A549 (cell line): ENCODE results near the gene NHSL1. TPM values are rescaled to one million over a fixed set of nuclear protein-coding genes. Genes with fewer than 3 reads are reported as not detected.

Source experiments
- ATAC-seq, 2 experiments: fragments of 200-7000 bp in 1 of 2; fragments of >200 bp in 1 of 2; cut with Nextera tagmentation in 1 of 2; cut with Tn5 transposase in 1 of 2; 3 replicates each; pipeline versions ENCODE4 v1.8.0 to v1.9.1; 2018 to 2020; ENCODE audit warnings: mild to moderate bottlenecking in 1 of 2, moderate library complexity in 1 of 2
- CTCF ChIA-PET: fragments of 300-600 bp; sonication (Branson Sonifier 250); formaldehyde crosslinking; extraction: SDS; loops from one replicate; lab custom pipeline; 2021; ENCODE audit warnings: antibody characterized with exemption, inconsistent platforms; lab: Yijun Ruan, JAX
- POLR2A ChIA-PET: fragments of 350-600 bp; formaldehyde crosslinking; extraction: SDS; loops from one replicate; lab custom pipeline; 2021; ENCODE audit warnings: antibody characterized with exemption, inconsistent platforms; lab: Yijun Ruan, JAX
- DNase-seq, 2 experiments: peaks; one replicate each; pipeline versions ENCODE4 v3.0.0 to v3.0.0-alpha.2; 2011 to 2016; ENCODE audit warnings: low read depth in 1 of 2, low spot score in 1 of 2
- FAIRE-seq: peaks from 2 replicates; lab custom pipeline; 2011; peaks lifted over from hg19 to GRCh38; lab: Jason Lieb, UNC
- H3K27ac ChIP-seq, 2 experiments: fragments of >200 bp; sonication (Bioruptor Twin); formaldehyde crosslinking; 3 replicates each; pipeline ENCODE4 v1.5.1; 2016 to 2017
- H3K4me1 ChIP-seq: fragments of >200 bp; sonication (Bioruptor Twin); formaldehyde crosslinking; 3 replicates; pipeline ENCODE4 v1.6.1; 2016
- H3K4me2 ChIP-seq: fragments of >200 bp; sonication (Bioruptor Twin); formaldehyde crosslinking; 3 replicates; pipeline ENCODE4 v1.6.1; 2016
- H3K4me3 ChIP-seq: fragments of >200 bp; sonication (Bioruptor Twin); formaldehyde crosslinking; 3 replicates; pipeline ENCODE4 v1.5.1; 2016
- H3K9me3 ChIP-seq: fragments of >200 bp; sonication (Bioruptor Twin); formaldehyde crosslinking; 3 replicates; pipeline ENCODE4 v1.6.1; 2016
- CTCF ChIP-seq: fragments of >200 bp; sonication (Bioruptor Twin); formaldehyde crosslinking; IDR thresholded peaks from 3 replicates; pipeline ENCODE4 v1.5.1; 2016
- GATA3 ChIP-seq: IDR thresholded peaks from 2 replicates; pipeline ENCODE4 v1.6.1; 2012; ENCODE audit warnings: borderline replicate concordance
- KDM5A ChIP-seq: fragments of 200-600 bp; sonication (generic); IDR thresholded peaks from 2 replicates; pipeline ENCODE4 v1.6.1; 2016; ENCODE audit warnings: antibody characterized with exemption, mild to moderate bottlenecking
- PBX3 ChIP-seq: IDR thresholded peaks from 2 replicates; pipeline ENCODE4 v1.6.1; 2012
- PHF8 ChIP-seq: fragments of 200-600 bp; sonication (generic); IDR thresholded peaks from 2 replicates; pipeline ENCODE4 v1.6.1; 2016; ENCODE audit warnings: low read depth, mild to moderate bottlenecking, antibody characterized with exemption, moderate library complexity, borderline replicate concordance
- POLR2AphosphoS2 ChIP-seq: conservative IDR thresholded peaks from 2 replicates; pipeline ENCODE4 v1.6.1; 2012; ENCODE audit warnings: low read length, improper control_type of control experiment, inconsistent platforms
- RCOR1 ChIP-seq: fragments of 150-350 bp; IDR thresholded peaks from 2 replicates; pipeline ENCODE4 v1.6.1; 2014; ENCODE audit warnings: antibody characterized with exemption, low read length, low read depth
- REST ChIP-seq: fragments of 200-600 bp; sonication (generic); IDR thresholded peaks from 2 replicates; pipeline ENCODE4 v1.6.1; 2016; ENCODE audit warnings: antibody characterized with exemption, mild to moderate bottlenecking, moderate library complexity
- TFCP2L1 ChIP-seq: fragments of 250-450 bp; sonication (Bioruptor Pico); IDR thresholded peaks from 2 replicates; pipeline ENCODE4 v1.5.0; 2021; ENCODE audit warnings: mild to moderate bottlenecking
- ZNF302 ChIP-seq: fragments of 250-450 bp; sonication (Bioruptor Pico); IDR thresholded peaks from 2 replicates; pipeline ENCODE4 v1.9.0; 2021; ENCODE audit warnings: inconsistent platforms, mild to moderate bottlenecking, moderate library complexity
- WGBS: methylation state at CpG from one replicate; pipeline ENCODE4 v1.1.6; 2017; ENCODE audit errors: missing lambda C conversion rate; 5-methylcytosine and 5-hydroxymethylcytosine counted together
- polyA plus RNA-seq, 4 experiments: library from polyadenylated mRNA; depleted of rRNA in 3 of 4; stranded (reverse); fragments of >200 nt; fragmentation: RNase III in 1 of 4; extraction: RNeasy Plus Mini Kit Qiagen cat#74134 plus additional on column Dnase treatment in 1 of 4; gene quantifications; 2 replicates in 3 of 4; 3 replicates in 1 of 4; pipeline ENCODE4 v1.2.3, GENCODE V29; 2011 to 2017
- TF ChIP-seq, protein P1 (sequence below): fragments of 450-650 bp; IDR thresholded peaks from 2 replicates; pipeline ENCODE4 v1.6.1; 2014; ENCODE audit warnings: antibody characterized with exemption
- TF ChIP-seq, protein P2 (sequence below): fragments of 150-350 bp; IDR thresholded peaks from 2 replicates; pipeline ENCODE4 v1.6.1; 2014; ENCODE audit warnings: low read depth, mild to moderate bottlenecking, low read length
- TF ChIP-seq, protein P3 (sequence below): fragments of 250-450 bp; sonication (Bioruptor Pico); IDR thresholded peaks from 2 replicates; pipeline ENCODE4 v1.5.0; 2021; ENCODE audit warnings: mild to moderate bottlenecking, moderate library complexity, borderline replicate concordance

NHSL1 gene
- polyA plus RNA-seq, 2 of the 4 experiments (the other 2 are of a cell fraction), result 1.6 to 2.8 TPM

GRCh38 chr6:138464085-138464484 is 35.2 kb downstream of the NHSL1 start:
- FAIRE-seq (no peak), DNase-seq (no peak), ATAC-seq (no peak)
- POLR2A ChIA-PET, result no interaction called here
- 94% methylated on average over 9 of the region's 20 CpGs for WGBS
- peaks cover 37% of the 10 kb centered on the region for H3K4me1 ChIP-seq
- H3K4me3 ChIP-seq, result no peak overlapping the region
- H3K27ac ChIP-seq, result peak overlapping the region; percentile 79 to 81; a peak in 4 of 6 replicates
- no peak for TF ChIP-seq REST
- no peak for TF ChIP-seq KDM5A
- no peak for TF ChIP-seq PHF8
- TF ChIP-seq, protein P1, sequence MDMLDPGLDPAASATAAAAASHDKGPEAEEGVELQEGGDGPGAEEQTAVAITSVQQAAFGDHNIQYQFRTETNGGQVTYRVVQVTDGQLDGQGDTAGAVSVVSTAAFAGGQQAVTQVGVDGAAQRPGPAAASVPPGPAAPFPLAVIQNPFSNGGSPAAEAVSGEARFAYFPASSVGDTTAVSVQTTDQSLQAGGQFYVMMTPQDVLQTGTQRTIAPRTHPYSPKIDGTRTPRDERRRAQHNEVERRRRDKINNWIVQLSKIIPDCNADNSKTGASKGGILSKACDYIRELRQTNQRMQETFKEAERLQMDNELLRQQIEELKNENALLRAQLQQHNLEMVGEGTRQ, result no peak
- no peak for TF ChIP-seq TFCP2L1 (CRISPR knock-in tag)
- TF ChIP-seq ZNF302 (CRISPR knock-in tag), result no peak
- TF ChIP-seq RCOR1, result no peak
- no peak for TF ChIP-seq PBX3
- TF ChIP-seq CTCF, result no peak
- CTCF ChIA-PET, result interaction anchor here (0.9 to 2.5 kb wide), 2 partner anchors 45 to 60 kb away, joined by 3 to 12 read pairs; partner anchors contain the start of gene HEBP2
- H3K9me3 ChIP-seq, result no peaks in the 10 kb centered on the region
- H3K4me2 ChIP-seq, result no peak overlapping the region

- no peak for FAIRE-seq
- WGBS, result 94% methylated on average over 1 of the region's 1 CpG
- POLR2A ChIA-PET, result no interaction called here
These were observed 37.6 kb downstream of the NHSL1 start for GRCh38 chr6:138461647-138462046.

More at GRCh38 chr6:138461647-138462046, 37.6 kb downstream of the NHSL1 start:
- no peak overlapping the region for H3K4me3 ChIP-seq
- ATAC-seq (no peak), DNase-seq (no peak)
- TF ChIP-seq PHF8 (no peak), POLR2AphosphoS2 (no peak), GATA3 (no peak)
- TF ChIP-seq, protein P2, sequence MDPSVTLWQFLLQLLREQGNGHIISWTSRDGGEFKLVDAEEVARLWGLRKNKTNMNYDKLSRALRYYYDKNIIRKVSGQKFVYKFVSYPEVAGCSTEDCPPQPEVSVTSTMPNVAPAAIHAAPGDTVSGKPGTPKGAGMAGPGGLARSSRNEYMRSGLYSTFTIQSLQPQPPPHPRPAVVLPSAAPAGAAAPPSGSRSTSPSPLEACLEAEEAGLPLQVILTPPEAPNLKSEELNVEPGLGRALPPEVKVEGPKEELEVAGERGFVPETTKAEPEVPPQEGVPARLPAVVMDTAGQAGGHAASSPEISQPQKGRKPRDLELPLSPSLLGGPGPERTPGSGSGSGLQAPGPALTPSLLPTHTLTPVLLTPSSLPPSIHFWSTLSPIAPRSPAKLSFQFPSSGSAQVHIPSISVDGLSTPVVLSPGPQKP, result no peak
- TF ChIP-seq, protein P3, sequence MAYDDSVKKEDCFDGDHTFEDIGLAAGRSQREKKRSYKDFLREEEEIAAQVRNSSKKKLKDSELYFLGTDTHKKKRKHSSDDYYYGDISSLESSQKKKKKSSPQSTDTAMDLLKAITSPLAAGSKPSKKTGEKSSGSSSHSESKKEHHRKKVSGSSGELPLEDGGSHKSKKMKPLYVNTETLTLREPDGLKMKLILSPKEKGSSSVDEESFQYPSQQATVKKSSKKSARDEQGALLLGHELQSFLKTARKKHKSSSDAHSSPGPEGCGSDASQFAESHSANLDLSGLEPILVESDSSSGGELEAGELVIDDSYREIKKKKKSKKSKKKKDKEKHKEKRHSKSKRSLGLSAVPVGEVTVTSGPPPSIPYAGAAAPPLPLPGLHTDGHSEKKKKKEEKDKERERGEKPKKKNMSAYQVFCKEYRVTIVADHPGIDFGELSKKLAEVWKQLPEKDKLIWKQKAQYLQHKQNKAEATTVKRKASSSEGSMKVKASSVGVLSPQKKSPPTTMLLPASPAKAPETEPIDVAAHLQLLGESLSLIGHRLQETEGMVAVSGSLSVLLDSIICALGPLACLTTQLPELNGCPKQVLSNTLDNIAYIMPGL (CRISPR knock-in tag), result no peak
- H3K27ac ChIP-seq, result no peak overlapping the region
- CTCF ChIA-PET, result interaction anchor here (0.6 kb wide), 1 partner anchor 459 kb away, joined by 3 read pairs; no protein-coding TSS in a partner anchor
- no peaks in the 10 kb centered on the region for H3K9me3 ChIP-seq
- H3K4me1 ChIP-seq, result peaks cover 25% of the 10 kb centered on the region
- H3K4me2 ChIP-seq, result no peak overlapping the region
